K562 (cell line): ENCODE measurements around the gene ABT1. TPM values are rescaled to one million over a fixed set of nuclear protein-coding genes. Genes with fewer than 3 reads are reported as not detected.

Experiments
- ATAC-seq: fragments of 200-7000 bp; cut with Tn5 transposase; 3 replicates; pipeline ENCODE4 v1.9.1; 2020; ENCODE audit warnings: moderate library complexity
- BruUV-seq: library from RNA; stranded (reverse); fragments of 400-500 nt; replicated peaks from 2 replicates; lab custom pipeline; 2021; lab: Mats Ljungman, UMichigan
- CTCF ChIA-PET: fragments of 300-600 bp; formaldehyde crosslinking; extraction: SDS; loops from one replicate; lab custom pipeline; 2021; ENCODE audit warnings: low intra/inter-chr PET ratio; lab: Yijun Ruan, JAX
- POLR2A ChIA-PET: fragments of 300-600, 350-650 bp; sonication (Branson Sonifier 250); formaldehyde crosslinking; extraction: SDS; loops from one replicate; lab custom pipeline; 2021; ENCODE audit warnings: antibody characterized with exemption, inconsistent platforms; lab: Yijun Ruan, JAX
- DNase-seq, 4 experiments: peaks; one replicate each; pipeline versions ENCODE4 v3.0.0 to v3.0.0-alpha.2; 2011 to 2018; ENCODE audit warnings: low spot score in 3 of 4, mixed read lengths in 3 of 4; ENCODE audit errors: extremely low read depth in 1 of 4
- FAIRE-seq: peaks from 2 replicates; lab custom pipeline; 2011; peaks lifted over from hg19 to GRCh38; lab: Jason Lieb, UNC
- H2AFZ ChIP-seq: 2 replicates; pipeline ENCODE4 v1.6.0; 2011; ENCODE audit warnings: low read depth, low read length, control low read depth, inconsistent platforms
- H3K27ac ChIP-seq: fragments of 200-600 bp; 3 replicates; pipeline ENCODE4 v1.8.0; 2011; ENCODE audit warnings: low read depth, mild to moderate bottlenecking, control low read depth, inconsistent platforms, low read length, moderate library complexity, mixed read lengths; ENCODE audit errors: extremely low read depth
- H3K27me3 ChIP-seq, 2 experiments: fragments of 300-600 bp in 1 of 2; 2 replicates in 1 of 2; 3 replicates in 1 of 2; pipeline versions ENCODE4 v1.6.0 to v1.8.0; 2011; ENCODE audit warnings: inconsistent platforms in 2 of 2, low read length in 2 of 2, mild to moderate bottlenecking in 1 of 2, mixed read lengths in 1 of 2, moderate library complexity in 1 of 2; ENCODE audit not compliant: control insufficient read depth in 2 of 2, insufficient read depth in 2 of 2
- H3K36me3 ChIP-seq: fragments of 300-600 bp; 3 replicates; pipeline ENCODE4 v1.8.0; 2011; ENCODE audit warnings: mild to moderate bottlenecking, low read length, inconsistent platforms; ENCODE audit not compliant: control insufficient read depth, insufficient read depth
- H3K4me1 ChIP-seq, 2 experiments: fragments of 200-600 bp in 1 of 2; replicated peaks in 1 of 2; 2 replicates in 1 of 2; 3 replicates in 1 of 2; pipeline versions ENCODE4 v1.5.1 to v1.8.0; 2011; ENCODE audit warnings: inconsistent platforms in 2 of 2, low read length in 2 of 2, mild to moderate bottlenecking in 1 of 2, mixed read lengths in 1 of 2, moderate library complexity in 1 of 2; ENCODE audit not compliant: control insufficient read depth in 2 of 2, insufficient read depth in 2 of 2
- H3K4me2 ChIP-seq: 2 replicates; pipeline ENCODE4 v1.6.1; 2011; ENCODE audit warnings: low read length, control low read depth, inconsistent platforms, mixed read lengths; ENCODE audit not compliant: insufficient read depth
- H3K4me3 ChIP-seq: fragments of 200-600 bp; sonication (generic), shearing (Covaris generic); 2 replicates; pipeline ENCODE4 v1.5.1; 2016; ENCODE audit warnings: control low read depth, inconsistent platforms
- H3K79me2 ChIP-seq: fragments of 200-600 bp; 3 replicates; pipeline ENCODE4 v1.8.0; 2011; ENCODE audit warnings: low read length, inconsistent platforms; ENCODE audit not compliant: control insufficient read depth, insufficient read depth
- H3K9ac ChIP-seq, 2 experiments: 2 replicates each; pipeline versions ENCODE4 v1.6.0 to v1.6.1; 2011; ENCODE audit warnings: low read depth in 2 of 2, low read length in 2 of 2, control low read depth in 1 of 2, inconsistent platforms in 1 of 2, mild to moderate bottlenecking in 1 of 2, mixed read lengths in 1 of 2; ENCODE audit not compliant: insufficient read depth in 1 of 2
- H3K9me1 ChIP-seq: one replicate; pipeline ENCODE4 v1.6.0; 2011; ENCODE audit warnings: inconsistent platforms, mild to moderate bottlenecking, low read length, moderate library complexity; ENCODE audit not compliant: control insufficient read depth, insufficient read depth
- H3K9me3 ChIP-seq: replicated peaks from 2 replicates; pipeline ENCODE4 v1.5.1; 2011; ENCODE audit warnings: low read depth, low read length, inconsistent platforms; ENCODE audit not compliant: control insufficient read depth, insufficient read depth
- H4K20me1 ChIP-seq: replicated peaks from 2 replicates; pipeline ENCODE4 v1.6.1; 2011; ENCODE audit warnings: low read length, inconsistent platforms, mixed read lengths; ENCODE audit not compliant: control insufficient read depth, insufficient read depth
- EGR1 ChIP-seq: fragments of 450-650 bp; conservative IDR thresholded peaks from 2 replicates; pipeline ENCODE4 v1.6.1; 2017; ENCODE audit warnings: mild to moderate bottlenecking
- RBM17 ChIP-seq: fragments of 200-400 bp; formaldehyde crosslinking; IDR thresholded peaks from 2 replicates; pipeline ENCODE4 v1.6.1; 2017; ENCODE audit warnings: low read depth, mild to moderate bottlenecking, low read length, borderline replicate concordance
- ZBTB2 ChIP-seq: fragments of 450-650 bp; IDR thresholded peaks from 2 replicates; pipeline ENCODE4 v1.6.1; 2016; ENCODE audit warnings: antibody characterized with exemption
- WGBS: fragments of 100-300 bp; shearing (Covaris generic); methylation state at CpG from one replicate; pipeline ENCODE4 v1.1.6; 2016; ENCODE audit warnings: low coverage, mixed read lengths; ENCODE audit not compliant: insufficient coverage; ENCODE audit errors: missing lambda C conversion rate; 5-methylcytosine and 5-hydroxymethylcytosine counted together
- in situ Hi-C: fragments of 300-500 bp; cut with MboI; formaldehyde crosslinking; loops from 4 replicates; pipeline ENCODE4 v1.15.0; 2018; ENCODE audit warnings: inconsistent platforms, mixed read lengths
- intact Hi-C: fragments of 100-400 bp; cut with micrococcal nuclease; formaldehyde crosslinking; loops from 2 replicates; pipeline ENCODE4 v1.14.2; 2022
- polyA plus RNA-seq, 8 experiments: library from polyadenylated mRNA; depleted of rRNA in 4 of 8; stranded (reverse) in 5 of 8; unstranded in 3 of 8; fragments of >200 nt; fragmentation: Nextera tagmentation in 2 of 8; fragmentation: Illumina TruSeq in 1 of 8; extraction: Ambion mirVana in 2 of 8; extraction: Trizol in 1 of 8; gene quantifications; 2 replicates each; pipeline versions ENCODE4 v1.2.1 to v1.2.3, GENCODE V29; 2011 to 2014; ENCODE audit warnings: inconsistent platforms in 1 of 8, missing spikeins in 1 of 8
- total RNA-seq, 7 experiments: library from RNA; depleted of rRNA in 6 of 7; stranded (reverse); fragments of >200 nt in 6 of 7; fragmentation: Illumina TruSeq in 2 of 7; extraction: Trizol in 2 of 7; gene quantifications; 2 replicates each; pipeline versions ENCODE4 v1.2.1 to v1.2.3, GENCODE V29; 2011 to 2021; ENCODE audit warnings: low replicate concordance in 1 of 7
- TF ChIP-seq, protein P1 (sequence below): sonication (generic); formaldehyde crosslinking; IDR thresholded peaks from 2 replicates; pipeline ENCODE4 v1.8.1; 2023; ENCODE audit warnings: mild to moderate bottlenecking, missing genetic modification reagents
- TF ChIP-seq, protein P2 (sequence below): fragments of 450-650 bp; IDR thresholded peaks from 2 replicates; pipeline ENCODE4 v1.6.1; 2018; ENCODE audit not compliant: partially characterized antibody

ABT1 gene
- total and polyA plus RNA-seq, 9 of the 15 experiments (the other 6 are each of a cell fraction or from before 2014, with no cell fraction given): 8.8 to 52.7 (median 40.7) TPM

DNA sequence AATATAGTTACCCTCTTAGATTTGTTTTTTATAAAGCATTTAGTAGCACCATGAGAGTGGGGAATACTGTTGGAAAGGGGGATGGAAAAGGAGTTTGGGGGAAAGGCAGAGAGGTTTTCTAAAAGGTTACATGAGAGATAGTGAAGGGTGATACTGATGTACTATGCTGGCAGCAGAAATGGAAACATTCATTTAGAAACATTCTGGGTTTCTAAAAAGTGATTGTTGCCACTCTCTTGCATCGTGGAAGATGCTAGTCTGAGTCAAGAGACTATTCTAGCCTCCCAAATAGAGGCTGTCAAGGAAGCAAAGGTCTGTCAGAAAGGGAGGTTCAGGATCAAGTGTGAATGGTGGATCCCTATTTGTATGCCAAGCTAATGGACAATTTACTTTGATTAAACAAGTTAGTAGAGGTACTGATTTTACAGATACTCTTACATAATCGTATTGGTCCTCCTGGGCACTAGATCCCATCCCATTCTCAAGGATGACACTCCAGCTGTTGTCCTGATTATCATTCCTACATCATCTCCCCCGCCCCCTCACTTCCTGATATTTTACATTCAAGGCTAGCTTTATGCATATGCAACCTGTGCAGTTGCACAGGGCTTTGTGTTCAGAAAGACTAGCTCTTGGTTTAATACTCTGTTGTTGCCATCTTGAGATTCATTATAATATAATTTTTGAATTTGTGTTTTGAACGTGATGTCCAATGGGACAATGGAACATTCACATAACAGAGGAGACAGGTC, 15.4 kb upstream of the ABT1 start (continued):
- TF ChIP-seq ZBTB2 (no peak), EGR1 (peak; percentile 77)
- TF ChIP-seq, all 486 proteins: peak for 4

DNA sequence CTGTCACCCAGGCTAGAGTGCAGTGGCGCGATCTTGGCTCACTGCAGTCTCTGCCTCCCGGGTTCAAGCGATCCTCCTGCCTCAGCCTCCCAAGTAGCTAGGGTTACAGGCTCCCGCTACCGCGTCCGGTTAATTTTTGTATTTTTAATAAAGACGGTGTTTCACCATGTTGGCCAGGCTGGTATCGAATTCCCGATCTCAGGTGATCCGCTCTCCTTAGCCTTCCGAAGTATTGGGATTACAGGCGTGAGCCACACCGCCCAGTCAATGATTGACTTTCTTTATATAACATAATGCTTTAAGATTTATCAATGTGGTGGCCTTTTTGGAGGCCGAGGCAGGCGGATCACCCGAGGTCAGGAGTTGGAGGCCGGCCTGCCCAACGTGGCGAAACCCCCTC, 7.8 kb upstream of the ABT1 start:
- CTCF ChIA-PET: no interaction called here

More for the DNA sequence above, 7.8 kb upstream of the ABT1 start:
- no peaks in the 10 kb centered on the region for H3K9me3 ChIP-seq
- in situ Hi-C loops (no loop called here), intact Hi-C loops (no loop called here)
- no peaks in the 10 kb centered on the region for H3K36me3 ChIP-seq
- FAIRE-seq: no peak
- no peak overlapping the region for H3K4me2 ChIP-seq
- H2AFZ ChIP-seq: no peak overlapping the region
- H3K27me3 ChIP-seq: no peaks in the 10 kb centered on the region
- no peak for DNase-seq
- H3K9me1 ChIP-seq: no peaks in the 10 kb centered on the region
- BruUV-seq: no TSS peak
- 90% methylated on average over 21 of the region's 21 CpGs for WGBS
- ATAC-seq: no peak
- H3K79me2 ChIP-seq: no peaks in the 10 kb centered on the region
- peaks cover 0 to 11% of the 10 kb centered on the region in 2 experiments; a peak in 2 of 5 replicates for H3K4me1 ChIP-seq
- H4K20me1 ChIP-seq: no peaks in the 10 kb centered on the region
- POLR2A ChIA-PET: interaction anchor here (7.6 kb wide), 1 partner anchor 15 kb away, joined by 141 read pairs; no protein-coding TSS in a partner anchor
- TF ChIP-seq, protein P1, sequence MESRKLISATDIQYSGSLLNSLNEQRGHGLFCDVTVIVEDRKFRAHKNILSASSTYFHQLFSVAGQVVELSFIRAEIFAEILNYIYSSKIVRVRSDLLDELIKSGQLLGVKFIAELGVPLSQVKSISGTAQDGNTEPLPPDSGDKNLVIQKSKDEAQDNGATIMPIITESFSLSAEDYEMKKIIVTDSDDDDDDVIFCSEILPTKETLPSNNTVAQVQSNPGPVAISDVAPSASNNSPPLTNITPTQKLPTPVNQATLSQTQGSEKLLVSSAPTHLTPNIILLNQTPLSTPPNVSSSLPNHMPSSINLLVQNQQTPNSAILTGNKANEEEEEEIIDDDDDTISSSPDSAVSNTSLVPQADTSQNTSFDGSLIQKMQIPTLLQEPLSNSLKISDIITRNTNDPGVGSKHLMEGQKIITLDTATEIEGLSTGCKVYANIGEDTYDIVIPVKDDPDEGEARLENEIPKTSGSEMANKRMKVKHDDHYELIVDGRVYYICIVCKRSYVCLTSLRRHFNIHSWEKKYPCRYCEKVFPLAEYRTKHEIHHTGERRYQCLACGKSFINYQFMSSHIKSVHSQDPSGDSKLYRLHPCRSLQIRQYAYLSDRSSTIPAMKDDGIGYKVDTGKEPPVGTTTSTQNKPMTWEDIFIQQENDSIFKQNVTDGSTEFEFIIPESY: peak; percentile 94
- TF ChIP-seq, protein P2, sequence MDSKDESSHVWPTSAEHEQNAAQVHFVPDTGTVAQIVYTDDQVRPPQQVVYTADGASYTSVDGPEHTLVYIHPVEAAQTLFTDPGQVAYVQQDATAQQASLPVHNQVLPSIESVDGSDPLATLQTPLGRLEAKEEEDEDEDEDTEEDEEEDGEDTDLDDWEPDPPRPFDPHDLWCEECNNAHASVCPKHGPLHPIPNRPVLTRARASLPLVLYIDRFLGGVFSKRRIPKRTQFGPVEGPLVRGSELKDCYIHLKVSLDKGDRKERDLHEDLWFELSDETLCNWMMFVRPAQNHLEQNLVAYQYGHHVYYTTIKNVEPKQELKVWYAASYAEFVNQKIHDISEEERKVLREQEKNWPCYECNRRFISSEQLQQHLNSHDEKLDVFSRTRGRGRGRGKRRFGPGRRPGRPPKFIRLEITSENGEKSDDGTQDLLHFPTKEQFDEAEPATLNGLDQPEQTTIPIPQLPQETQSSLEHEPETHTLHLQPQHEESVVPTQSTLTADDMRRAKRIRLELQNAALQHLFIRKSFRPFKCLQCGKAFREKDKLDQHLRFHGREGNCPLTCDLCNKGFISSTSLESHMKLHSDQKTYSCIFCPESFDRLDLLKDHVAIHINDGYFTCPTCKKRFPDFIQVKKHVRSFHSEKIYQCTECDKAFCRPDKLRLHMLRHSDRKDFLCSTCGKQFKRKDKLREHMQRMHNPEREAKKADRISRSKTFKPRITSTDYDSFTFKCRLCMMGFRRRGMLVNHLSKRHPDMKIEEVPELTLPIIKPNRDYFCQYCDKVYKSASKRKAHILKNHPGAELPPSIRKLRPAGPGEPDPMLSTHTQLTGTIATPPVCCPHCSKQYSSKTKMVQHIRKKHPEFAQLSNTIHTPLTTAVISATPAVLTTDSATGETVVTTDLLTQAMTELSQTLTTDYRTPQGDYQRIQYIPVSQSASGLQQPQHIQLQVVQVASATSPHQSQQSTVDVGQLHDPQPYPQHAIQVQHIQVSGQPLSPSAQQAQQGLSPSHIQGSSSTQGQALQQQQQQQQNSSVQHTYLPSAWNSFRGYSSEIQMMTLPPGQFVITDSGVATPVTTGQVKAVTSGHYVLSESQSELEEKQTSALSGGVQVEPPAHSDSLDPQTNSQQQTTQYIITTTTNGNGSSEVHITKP: no peak
- TF ChIP-seq RBM17: no peak
- H3K27ac ChIP-seq: no peak overlapping the region
- H3K4me3 ChIP-seq: no peak overlapping the region
- no peak overlapping the region for H3K9ac ChIP-seq
